HG03060 (cell line): ENCODE results near the gene DTD1.
"Not testable (repeated sequence)": the region's sequence is repeated elsewhere in the genome, so short reads cannot be mapped to it uniquely, and the experiment has no call there.

Experiments
- ATAC-seq: cut with Tn5 transposase; IDR thresholded peaks from one replicate; pipeline ENCODE4 v1.9.1; 2021; ENCODE audit warnings: low read depth, moderate number of reproducible peaks; ENCODE audit not compliant: unreplicated experiment

DTD1 gene

DNA sequence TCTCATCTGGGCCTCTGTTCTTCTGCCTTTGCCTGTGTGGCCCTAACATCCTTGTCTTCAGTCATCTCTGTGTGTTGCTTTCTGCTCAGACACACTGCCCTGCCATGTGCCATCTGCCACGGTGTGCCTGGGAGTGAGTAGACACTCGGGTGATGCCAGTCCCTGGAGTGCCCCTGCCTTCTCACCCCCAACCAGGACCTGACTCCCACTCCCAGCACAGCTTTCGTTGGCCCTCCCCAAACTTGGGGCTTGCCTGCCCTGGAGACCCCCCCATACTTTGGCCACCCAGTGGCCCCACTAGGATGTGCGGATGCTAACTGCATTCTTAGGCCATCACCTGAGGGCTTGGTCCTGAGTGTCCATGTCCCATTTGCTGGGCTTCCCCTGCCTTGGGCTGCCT is 149.3 kb downstream of the DTD1 start:
- no peak for ATAC-seq

DNA sequence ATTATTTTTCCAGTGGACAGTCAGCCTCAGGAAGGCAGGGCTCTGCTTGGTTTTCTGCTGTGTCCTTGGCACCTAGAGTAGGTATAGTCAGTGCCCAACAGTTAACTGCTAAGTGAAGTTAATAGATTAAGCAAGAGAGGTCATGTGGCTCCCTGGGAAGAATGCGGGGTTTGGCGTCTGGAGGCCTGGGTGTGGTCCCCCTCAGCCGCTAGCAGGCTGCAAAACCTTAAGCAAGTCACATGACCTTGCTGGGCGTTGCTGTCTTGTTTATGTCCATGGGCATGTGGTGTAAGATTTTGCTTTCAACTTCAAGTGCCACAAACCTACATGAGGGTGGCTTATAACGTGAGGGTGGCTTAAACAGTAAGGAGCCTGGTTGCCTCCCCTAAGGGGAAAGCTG is 150.2 kb downstream of the DTD1 start:
- no peak for ATAC-seq

DNA sequence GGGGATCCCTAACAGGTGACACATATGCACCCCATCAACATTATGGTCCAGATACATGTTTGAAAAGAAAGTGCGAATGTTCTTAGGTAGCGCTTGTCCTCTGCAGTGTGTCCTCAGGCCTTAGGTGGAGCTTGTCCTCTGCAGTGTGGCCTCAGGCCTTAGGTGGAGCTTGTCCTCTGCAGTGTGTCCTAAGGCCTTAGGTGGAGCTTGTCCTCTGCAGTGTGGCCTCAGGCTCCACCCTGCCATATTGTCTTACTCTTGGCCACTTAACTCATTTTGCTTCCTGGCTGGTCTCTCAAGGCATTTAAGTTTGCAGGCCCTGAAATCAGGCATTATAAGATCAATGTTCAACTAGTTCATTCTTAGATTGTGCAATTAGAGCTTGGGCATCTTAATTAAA is 151.0 kb downstream of the DTD1 start:
- no peak for ATAC-seq

DNA sequence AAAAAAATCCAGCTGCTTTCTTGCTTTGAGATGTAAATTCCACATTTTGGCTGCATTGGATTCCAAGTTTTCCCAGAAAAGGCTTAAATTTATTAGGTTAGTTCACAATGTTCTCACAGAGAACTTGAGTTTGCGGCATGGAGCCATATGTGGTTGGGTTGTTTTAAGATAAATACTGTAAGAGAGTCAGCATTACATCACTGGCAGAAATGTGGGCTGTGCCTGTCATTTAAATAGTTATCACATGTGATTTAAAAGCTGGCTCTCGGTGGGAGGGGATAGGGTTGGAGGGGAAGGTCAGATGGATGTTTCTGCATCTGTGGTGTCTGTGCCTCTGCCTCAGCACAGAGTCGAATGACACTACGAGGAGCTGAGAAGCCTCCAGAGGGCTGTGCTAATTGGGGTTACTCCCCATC is 151.9 kb downstream of the DTD1 start:
- ATAC-seq = no peak

DNA sequence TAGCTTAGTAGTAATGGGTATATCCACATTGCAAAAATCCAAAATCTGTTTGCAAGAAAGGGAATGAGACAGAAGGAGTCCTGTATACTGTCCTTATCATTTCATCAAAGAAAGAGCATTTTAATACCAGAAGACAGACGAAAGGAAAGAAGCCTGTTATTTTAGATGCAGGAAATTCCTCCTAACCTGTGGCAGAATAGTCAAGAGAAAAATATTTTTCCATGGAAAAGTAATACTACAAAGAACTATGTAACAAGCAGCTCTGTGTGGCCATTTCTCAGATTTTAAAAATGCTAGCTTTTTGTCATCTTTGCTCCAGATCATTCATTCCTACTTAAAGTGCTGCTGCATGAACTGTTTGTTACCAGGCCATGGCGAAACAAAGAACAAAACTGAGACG is 152.9 kb downstream of the DTD1 start:
- ATAC-seq = no peak

DNA sequence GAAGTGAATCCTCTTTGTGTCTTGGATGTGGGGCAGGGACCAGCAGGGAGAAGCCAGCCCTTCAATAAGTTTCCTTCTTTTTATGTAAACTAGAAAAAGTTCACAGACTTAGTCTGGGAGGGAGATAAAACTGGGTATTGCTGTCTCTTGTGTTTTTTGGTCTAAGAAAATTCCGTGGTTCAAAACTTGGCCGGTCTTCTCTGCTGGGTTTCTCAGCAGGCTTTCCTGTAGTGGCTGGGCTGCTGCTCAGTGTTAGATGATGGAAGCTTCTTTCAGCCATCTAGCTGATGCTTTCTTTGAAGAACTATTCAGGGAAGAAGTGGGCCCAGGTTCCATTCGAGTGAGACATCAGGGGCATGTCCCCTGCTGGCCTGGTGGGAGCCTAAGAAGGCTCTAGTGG is 155.0 kb downstream of the DTD1 start:
- ATAC-seq = no peak

DNA sequence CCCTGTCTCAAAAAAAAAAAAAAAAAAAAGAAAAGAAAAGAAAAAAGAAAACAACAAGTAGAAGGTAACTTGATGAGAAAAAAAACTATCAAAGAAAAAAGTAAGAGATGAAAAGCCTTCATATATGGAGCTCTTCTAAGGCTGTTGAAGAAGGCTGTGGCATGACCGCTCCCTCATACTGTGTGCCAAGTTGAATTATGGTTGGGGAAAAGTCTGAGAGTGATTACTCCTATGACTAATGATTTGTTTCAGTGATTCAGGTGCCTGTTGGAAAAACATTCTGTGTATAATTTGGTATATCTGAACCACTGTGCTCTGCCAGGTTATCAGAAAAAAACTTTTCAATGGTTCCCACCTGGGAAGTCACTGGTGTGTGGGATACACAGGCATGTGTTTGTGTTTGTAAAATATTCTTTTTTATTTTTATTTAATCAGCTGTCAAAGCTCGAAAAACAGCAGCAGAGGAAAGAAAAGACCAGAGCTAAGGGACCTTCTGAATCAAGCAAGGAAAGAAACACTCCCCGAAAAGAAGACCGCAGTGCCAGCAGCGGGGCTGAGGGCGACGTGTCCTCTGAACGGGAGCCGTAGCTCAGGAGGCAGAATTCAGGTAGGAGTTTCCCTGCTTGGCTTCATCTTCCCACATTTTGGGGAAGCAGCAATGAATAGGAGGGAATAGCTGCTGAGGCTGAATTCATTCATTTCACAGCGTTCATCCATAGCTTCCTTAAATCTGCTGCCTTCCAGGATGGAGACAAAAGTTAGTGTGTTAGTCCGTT is 156.0 kb downstream of the DTD1 start:
- no peak for ATAC-seq

DNA sequence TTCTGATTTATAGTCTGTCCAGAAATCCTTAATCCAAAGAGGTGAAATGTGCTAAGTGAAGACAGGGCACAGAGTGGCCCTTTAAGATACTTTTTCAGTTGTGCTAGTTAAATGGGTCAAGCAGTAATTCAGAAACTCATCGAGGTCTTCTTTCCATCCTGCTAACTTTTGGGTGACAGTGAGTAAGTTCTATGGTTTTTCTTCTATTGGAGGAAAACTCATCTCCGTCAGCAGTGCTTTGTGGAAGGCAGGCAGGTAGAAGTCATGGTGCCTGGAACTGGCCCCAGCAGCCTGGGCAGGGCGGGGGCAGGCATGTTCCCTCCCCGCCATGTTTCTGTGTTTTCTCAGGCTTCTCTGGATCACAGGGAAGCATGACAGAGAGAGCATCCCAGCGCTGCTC is 159.2 kb downstream of the DTD1 start:
- no peak for ATAC-seq

DNA sequence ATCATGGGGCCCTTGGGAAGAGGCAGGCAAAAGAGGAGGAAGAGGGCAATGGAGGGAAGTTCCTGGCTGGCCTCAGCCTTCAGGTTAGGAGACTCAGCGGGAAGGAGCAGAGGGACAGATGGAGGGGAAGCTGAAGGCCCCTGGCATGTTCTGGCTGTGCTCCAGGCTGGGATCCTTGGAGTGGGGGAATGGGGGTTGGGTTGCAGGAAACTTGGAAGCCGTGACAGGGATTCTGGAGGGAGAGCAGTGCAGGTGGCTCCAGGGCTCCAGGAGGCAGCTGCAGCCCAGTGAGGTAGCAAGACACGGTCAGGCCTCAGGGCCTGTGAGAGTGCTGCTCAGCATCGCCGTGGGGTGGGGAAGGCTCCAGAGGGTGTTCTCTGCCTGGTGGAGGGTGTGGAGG is 161.1 kb downstream of the DTD1 start:
- no peak for ATAC-seq

DNA sequence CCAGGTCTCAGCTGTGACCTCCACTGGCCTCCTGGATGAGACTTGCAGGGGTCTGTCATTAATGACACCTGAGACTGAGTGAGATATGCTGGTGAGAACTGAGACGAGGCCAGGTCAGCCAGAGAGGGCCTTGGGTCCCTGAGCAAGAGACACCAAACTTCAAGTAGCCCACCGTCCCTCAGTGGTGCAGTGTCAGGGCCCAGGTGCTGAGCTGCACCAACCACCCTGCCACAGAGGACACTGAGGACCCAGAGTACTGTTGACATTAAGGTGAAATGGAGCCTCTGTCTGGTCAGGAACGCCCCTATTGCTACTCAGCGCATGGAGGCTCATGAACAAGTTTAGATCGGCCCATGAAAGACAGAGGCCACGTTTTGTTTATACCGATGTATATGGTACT is 161.7 kb downstream of the DTD1 start:
- ATAC-seq = no peak

DNA sequence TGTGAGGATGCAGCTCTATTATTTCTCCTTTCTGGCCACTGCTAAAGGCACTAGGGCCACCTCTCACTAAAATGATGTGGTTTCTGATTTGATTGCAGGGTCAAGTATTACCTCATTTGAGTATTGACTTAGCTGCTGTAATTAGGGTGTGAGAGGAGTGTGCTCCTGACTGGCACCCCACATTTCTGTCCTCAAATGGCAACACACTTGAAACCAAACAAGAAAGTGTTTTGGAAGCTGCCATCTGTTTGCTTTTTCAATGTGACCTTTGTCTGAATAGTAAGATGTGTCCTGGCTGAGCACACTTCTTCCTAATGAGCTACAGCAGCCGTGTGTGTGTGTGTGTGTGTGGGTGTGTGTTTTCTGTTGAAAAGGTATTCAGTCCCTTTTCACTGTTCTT is 162.9 kb downstream of the DTD1 start:
- ATAC-seq = no peak

DNA sequence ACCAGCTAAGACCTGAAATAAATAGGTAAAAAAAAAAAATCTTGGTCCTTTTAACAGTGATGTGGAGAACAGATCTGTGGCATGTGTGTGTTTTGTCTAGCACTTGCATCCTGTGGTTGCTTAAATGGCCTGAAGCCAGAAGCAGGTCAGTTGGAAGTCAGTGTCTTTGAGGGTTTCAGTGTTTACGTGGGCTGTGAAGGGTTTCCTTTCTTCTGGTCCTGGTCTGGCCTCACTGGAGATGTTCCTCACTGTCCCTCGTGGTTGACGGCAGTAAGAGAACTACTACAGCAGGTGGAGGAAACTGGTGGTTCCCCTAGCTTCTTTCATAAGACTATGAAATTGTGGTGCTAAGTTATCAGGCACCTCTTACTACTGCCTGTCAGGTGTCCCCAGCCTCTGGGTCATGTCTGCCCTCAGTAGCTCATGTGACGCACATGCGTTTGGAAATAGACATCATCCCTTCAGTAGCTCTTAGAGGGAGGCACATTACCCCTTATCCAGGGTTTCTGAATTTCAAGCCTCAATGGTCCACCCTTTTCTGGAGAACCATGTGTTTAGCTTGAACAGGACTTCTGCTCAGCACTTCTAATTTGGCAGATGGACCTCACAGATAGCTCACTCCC is 166.3 kb downstream of the DTD1 start:
- peak; percentile 94 for ATAC-seq

DNA sequence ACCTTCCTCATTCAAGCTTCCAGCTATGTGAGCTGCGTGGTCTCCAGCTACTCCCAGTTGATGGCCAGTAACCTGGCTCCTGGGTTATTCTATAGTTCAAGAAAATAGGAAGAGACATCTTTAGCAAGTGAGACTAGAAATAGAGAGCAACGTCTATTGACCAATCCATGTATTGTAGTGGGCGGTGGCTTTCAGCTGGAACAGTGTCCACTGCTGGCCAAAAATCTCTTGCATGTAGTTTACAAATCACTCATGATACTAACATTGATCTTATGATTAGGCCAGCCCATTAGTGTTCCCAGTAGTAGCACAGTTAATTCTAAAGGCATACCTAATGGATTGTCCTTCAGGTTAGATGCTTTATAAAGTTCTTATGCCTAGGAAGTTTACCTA is 166.8 kb downstream of the DTD1 start:
- no peak for ATAC-seq

DNA sequence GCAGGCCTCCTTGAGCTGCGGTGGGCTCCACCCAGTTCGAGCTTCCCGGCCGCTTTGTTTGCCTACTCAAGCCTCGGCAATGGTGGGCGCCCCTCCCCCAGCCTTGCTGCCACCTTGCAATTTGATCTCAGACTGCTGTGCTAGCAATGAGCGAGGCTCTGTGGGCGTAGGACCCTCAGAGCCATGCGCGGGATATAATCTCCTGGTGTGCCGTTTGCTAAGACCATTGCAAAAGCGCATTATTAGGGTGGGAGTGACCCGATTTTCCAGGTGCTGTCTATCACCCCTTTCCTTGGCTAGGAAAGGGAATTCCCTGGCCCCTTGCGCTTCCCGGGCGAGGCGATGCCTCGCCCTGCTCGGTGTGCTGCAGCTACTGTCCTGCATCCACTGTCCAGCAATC is 173.0 kb downstream of the DTD1 start:
- ATAC-seq = not testable (repeated sequence)

DNA sequence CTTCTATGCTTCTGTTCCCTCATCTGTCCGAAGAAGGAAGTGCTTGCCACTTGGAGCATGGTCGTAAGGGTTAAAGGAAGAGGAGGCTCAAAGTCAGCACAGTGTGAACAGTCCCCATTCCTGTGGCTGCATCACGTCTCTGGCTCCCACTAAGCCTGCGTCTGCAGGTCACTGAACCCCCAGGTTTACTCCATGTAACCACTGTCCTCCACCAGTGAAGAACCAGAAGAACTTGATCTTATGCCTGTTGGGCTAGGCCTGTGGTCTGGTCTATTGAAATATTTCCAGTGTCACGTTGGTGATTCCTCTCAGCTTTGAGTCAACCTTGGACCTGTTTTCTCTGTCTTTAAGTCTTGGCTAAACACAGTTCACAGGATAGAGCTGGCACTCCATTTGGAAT is 179.8 kb downstream of the DTD1 start:
- no peak for ATAC-seq

DNA sequence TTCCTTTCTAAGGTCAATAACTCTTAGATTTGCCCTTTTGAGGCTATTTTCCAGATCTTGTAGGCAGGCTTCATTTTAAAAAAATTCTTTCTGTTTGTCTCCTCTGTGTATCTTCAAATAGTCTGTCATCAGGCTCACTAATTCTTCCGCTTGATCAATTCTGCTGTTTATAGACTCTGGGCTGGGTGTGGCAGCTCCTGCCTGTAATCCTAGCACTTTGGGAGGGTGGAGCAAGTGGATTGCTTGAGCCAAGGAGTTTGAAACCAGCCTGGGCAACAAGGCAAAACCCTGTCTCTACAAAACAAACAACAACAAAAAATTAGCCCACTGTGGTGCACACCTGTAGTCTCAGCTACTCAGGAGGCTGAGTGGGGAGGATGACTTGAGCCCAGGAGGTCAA is 185.7 kb downstream of the DTD1 start:
- no peak for ATAC-seq

DNA sequence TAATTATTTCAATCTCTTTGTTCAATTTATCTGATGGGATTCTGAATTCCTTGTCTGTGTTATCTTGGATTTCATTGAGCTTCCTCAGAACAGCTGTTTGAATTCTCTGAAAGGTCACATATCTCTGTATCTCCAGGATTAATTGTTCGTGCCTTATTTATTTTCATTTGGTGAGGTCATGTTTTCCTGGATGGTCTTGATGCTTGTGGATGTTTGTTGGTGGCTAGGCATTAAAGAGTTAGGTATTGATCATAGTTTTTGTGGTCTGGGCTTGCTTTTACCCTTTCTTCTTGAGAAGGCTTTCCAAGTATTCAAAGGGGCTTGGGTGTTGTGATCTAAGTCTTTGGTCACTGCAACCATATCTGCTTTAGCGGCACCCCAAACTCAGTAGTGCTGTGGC is 186.4 kb downstream of the DTD1 start:
- no peak for ATAC-seq

DNA sequence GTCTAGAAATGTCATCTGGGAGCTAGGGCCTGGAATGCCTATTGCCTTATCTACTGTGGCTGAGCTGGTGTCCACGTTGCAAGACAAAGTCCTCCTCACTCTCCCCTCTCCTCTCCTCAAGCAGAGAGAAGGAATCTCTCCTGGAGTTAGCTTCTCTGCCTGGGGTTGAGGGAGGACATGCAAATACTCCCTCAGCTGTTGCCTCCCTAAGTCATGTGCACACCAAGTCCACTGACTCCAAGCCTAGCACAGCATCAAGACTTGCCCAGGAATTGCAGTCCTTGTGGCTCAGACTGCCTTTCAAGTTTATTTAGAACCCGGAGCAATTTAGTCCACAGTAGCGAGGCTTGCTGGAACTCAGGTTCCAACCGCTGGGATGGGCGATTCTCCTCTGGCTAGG is 187.8 kb downstream of the DTD1 start:
- no peak for ATAC-seq

DNA sequence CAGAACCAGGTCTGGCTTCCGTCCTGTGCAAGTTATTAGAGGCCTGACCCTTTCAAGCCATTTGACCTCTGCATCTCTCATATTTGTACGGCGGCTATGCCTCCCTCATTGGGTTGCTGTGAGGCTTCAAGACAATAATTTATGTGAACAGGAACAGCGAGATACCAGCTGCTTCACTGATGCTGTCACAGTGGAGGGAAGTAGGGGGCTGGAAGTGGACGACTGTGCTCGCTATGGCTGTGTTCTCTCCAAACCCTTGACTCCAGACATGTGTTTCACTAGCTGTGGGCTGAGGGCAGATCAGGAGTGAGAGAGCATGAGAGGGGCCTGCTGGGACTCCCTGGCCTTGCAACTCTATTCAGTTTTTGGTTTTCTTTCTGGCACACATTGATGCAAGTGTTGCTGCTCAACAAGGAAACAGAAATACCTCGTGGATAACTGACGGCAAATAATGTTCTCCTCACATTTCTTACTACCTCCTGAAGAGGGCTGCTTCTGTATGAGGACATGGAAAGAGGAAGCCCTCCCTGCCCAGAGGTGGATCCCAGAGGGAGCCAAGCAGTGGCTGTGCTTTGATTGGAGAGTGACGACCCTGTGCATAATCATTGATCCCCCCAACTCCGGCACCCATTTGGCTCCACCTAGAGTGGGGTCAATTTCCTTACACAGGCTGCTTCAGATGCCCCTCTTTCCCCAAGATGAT is 191.0 kb downstream of the DTD1 start:
- ATAC-seq = no peak

DNA sequence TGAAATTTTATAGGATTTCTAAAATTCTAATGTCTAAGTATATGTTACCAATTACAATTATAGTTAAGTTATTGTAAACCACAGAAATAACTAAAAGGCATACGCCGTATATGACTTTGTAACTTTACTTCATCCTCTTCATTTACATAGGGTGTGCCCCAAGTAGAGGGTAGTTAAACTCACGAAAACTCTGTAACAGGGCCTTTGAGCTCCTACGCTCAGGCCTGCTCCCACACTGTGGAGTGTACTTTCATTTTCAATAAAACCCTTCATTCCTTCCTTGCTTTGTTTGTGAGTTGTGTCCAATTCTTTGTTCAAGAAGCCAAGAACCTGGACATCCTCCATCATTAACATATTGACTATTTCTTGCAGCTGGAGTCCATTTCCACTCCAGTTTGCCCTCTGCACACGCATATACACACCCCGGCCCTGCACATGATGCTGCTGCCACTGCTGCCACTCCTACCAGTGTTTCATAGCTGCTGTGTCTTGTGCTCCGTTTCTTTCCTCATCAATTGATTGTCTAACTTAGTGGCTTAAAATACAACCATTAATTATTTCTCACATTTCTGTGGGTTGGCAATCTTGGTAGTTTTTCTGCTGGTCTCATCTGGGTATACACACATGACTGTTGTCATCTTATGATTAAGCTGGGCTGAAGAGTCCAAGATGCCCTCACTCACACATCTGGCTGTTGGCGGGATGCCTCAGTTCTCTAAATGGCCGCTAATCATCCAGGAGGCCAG is 192.7 kb downstream of the DTD1 start:
- no peak for ATAC-seq

DNA sequence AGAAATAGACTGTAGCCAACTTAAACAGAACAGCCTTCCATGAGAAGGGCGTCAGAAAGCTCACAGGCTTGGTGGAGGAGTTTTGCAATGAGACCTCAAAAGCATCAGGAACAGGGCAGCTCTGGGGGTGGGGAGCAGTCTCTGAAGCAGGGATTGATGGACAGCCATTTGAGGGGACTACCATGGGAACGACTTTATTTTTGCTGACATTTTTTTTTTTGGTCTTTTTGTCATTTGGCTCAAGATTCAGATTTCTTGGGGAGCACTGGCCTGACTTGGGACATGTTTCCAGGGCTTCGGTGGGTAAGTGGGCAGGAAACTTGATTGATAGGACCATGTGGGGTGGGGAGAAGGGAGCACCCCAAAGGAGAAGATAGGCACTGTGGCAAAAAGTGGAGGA is 193.7 kb downstream of the DTD1 start:
- no peak for ATAC-seq
